ENCODE measurements around the gene SAMD13. TPM values are rescaled to one million over a fixed set of nuclear protein-coding genes. Genes with fewer than 3 reads are reported as not detected.

Gene SAMD13, protein sequence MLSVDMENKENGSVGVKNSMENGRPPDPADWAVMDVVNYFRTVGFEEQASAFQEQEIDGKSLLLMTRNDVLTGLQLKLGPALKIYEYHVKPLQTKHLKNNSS
- 1.5 TPM for total RNA-seq
- long read RNA-seq = 0 reads

DNA sequence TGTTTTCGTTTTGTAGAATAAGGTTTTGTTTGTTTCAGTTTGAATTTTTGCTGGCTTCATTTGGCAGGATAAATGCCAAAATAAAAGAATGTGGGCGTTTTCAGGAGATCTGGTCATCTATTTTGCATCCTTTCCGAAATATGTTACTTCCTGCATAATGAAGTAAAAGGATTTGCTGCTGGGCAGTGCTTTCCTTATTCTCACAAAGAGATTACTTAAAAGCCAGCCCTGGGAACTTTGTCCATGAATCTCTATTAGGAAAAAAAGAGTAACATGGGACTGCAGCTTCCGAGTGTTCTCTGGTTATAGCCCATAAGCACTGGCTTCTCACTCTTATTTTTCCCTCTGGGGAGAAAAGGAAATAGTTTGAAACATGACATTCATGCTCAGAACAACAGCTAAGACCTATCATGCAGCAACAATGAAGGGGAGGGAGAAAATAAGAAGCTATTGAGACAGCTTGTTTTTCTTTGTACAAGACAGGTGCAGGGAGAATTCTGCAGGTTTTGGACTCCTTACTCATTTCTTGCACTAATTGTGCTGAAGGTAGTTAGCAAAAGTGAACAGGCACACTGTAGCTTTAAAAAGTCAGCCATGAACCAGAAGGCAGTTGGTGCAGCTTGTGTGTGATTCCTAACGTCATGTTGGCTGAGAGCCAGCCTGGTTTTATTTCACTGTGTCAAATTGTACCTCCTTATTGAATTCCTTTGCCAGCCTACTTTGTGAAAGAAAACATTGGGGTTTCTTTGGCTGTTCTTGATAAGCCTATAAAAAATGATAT, at the start of gene SAMD13:
SAMD13 (plus strand) TSS at position 705 of the 781 bp plus-strand sequence. CDS start 1,527 bp downstream, outside the sequence.
- intact Hi-C loops (cut with DNase I) = loop anchor here (5.0 kb wide), 1 partner anchor 76 kb away; no protein-coding TSS in a partner anchor
- ATAC-seq = no peak
- peak; percentile 69 for DNase-seq (ENCODE audit: missing footprints)

DNA sequence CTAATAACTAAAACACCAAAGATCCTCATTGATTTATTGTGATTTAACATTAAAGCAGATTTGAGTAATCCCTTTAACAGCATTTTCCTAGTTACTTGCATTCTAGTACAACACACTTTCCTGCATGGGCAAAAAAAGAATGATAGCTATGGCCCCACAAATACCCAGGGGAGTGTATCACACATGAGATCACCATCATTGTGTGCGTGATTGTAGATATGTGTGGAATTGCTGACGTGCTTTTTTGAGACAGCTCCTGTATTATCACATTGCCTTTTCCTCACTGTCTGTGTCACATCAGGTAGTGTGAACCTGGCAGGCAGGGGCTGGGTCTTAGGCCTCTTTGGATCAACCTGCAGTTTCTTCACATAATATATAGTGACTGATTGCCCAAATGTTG, 48.5 kb upstream of the SAMD13 start:
- DNase-seq (ENCODE audit: missing footprints) (no peak), ATAC-seq (no peak)
- intact Hi-C loops (cut with DNase I) = no loop called here

DNA sequence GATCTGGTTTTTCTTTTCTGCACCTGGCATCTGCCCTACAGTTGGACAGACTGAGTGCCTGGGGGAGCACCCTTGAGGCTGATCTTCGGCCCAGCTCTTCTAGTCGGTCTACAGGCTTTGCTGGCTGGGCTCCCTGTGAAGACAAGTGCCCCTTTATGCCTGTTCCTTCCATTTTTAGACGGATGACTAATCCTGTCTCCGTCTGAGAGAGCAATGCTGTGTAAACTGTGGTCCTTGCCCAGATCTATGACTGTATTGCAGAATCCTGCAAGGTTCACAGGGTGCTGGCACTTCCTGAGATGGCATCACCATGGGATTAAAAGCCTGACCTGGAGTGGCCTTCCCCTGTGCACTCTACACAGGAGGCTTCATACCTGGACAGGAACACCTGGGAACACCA, 47.6 kb upstream of the SAMD13 start:
- no peak for DNase-seq (ENCODE audit: missing footprints)
- peak; percentile 73 for ATAC-seq
- intact Hi-C loops (cut with DNase I) = no loop called here

DNA sequence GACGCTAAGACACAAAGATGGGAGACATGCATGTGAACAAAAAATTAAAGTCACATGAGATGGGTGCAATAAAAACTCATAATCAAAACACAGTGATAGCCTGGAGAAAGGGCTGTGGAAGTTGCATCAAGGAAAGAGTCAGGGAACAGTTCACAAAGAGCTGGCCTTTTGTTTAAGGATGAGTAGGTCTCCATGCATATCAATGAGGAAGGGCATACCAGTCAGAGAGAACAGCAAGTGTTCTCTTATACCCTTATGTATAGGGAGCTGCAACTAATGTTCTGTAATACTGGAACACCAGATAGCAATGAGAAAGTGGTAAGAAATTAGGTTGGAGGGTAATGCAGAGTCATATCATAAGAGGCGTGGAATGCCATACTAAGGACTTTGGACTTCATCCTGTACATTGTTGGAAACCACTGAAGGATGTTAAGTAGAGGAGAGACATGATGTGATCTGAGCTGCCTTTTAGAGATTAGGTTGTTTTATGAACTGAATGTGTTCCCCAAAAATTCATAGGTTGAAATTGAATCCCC, 46.7 kb upstream of the SAMD13 start:
- intact Hi-C loops (cut with DNase I) = no loop called here
- no peak for DNase-seq (ENCODE audit: missing footprints)
- no peak for ATAC-seq

DNA sequence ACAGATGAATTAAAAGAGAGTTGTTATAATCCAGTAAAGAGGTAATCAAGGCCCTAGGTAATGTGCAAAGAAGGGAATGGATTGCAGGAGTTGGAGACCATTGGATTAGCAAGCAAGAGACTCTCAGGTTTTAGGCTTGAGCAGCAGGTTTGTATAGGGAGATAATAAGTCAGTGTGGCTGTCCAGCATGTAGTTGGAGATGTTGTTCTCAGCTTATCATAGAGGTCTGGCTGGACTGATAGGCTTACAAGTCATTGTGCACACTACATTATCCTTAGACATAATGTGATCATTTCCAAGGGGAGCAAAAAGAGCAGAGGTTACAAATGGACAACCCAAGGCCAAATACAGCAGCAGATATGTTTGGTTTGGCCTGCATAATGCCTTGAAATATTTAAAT, 45.9 kb upstream of the SAMD13 start:
- ATAC-seq = no peak
- DNase-seq (ENCODE audit: missing footprints) = no peak
- intact Hi-C loops (cut with DNase I) = no loop called here

DNA sequence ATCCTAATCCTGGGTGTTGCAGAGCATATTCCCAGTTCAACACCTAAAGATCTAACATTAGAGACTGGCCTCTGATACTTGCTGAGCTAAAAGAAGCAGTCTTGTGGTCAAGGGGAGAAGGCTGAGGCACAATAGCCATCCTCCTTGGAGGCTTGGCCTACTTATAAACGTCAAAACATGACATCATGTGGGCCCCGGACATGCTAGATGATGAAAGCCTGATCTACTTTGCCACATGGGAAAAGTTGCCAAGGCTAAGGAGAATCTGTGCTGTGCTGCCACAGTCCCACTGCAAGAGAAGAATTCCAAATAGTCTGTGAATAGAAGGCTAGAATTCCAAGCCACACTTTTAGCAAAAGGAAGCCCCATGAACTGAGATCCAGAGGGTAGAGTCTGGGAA, 43.9 kb upstream of the SAMD13 start:
- intact Hi-C loops (cut with DNase I) = no loop called here
- DNase-seq (ENCODE audit: missing footprints) = no peak
- no peak for ATAC-seq

DNA sequence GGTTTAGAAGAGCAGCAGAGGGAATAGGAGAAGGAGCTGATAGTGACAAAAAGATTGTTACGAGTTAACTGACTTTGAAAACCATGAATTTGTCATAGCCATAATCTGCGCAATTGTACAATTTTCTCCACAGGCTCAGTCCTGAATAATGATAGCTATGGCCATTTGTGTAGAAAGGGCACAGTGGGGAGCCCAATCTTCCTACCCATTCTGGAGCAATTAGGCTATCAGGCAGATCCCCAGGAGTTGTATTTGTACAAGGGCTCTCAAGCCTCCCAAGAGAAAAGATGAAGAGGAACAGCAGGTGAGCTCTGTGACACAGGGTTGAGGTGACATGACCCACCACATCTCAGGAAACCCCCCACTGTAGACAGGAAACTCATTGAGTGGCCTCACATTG, 42.1 kb upstream of the SAMD13 start:
- no peak for ATAC-seq
- no peak for DNase-seq (ENCODE audit: missing footprints)
- intact Hi-C loops (cut with DNase I) = no loop called here

DNA sequence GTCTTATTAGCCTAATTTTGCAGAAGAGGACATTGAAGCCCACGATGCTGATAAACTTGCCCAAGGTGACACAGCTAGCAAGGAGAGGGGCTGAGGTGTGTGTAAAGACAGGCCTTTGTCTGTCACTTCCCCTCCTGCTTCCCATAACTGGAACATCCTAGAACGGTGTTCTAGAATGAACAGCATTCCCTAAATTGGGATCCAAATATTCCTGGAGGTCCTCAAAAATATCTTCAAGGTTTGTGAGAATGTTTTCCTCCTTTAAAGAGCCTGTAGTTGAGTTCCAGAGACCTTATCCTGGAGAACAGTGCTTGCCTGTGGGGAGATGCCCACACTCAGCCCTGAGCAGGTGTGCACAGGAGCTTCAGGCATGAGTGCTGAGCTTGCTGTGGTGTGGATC, 41.5 kb upstream of the SAMD13 start:
- intact Hi-C loops (cut with DNase I) = no loop called here
- ATAC-seq = no peak

DNA sequence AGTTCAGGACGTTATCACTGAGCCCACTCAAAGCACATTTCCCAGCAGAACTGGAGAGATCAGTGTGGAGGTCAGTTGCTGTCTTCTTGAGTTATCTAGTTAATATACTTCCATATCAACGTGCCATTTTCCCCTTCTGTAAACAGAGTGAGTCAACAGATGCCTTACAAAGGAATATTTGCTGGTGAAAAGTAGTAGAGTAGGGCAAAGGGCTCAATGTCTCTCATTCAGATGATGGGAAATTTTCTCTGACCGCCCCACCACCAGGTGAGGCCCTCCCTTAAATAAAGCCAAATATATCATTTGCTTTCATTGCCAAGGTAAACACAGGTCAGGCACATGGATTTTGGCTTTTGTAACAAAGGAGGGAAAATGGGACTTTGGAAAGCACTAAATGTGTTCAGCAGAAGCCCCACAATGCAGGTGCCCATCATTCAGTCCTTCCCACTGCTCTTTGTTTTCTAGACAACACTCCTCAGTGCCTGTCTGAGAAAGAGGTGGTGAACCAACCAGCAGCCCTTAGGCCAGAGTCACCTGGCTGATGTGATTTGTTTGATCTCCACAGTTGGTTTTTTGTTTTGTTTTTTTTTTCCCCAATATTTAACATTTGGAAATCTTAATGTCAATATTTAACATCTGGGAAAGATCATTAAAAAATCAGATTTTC, 40.5 kb upstream of the SAMD13 start:
- intact Hi-C loops (cut with DNase I) = no loop called here
- ATAC-seq (no peak), DNase-seq (ENCODE audit: missing footprints) (no peak)

More for the DNA sequence above, 41.5 kb upstream of the SAMD13 start:
- DNase-seq (ENCODE audit: missing footprints) = no peak

DNA sequence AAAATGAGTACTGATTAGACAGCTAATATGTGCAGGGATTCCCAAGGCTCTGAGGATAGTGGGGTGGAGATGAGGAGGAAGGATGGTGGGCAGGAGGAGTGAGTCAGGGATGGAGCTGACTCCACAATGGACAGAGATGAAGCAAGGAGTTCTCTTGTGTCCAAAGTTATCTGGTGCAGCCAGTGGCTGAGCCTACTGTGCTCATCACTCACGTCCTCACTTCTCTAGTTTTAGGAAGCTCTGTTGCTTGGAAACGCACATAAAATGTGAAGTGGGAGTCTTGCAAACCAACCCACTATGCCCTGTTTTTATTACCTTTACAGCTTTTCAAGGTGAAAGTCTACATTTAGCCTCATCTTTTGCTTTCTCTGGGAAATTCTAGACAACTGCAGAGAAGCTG, 36.5 kb upstream of the SAMD13 start:
- no peak for DNase-seq (ENCODE audit: missing footprints)
- ATAC-seq = no peak
- intact Hi-C loops (cut with DNase I) = no loop called here

DNA sequence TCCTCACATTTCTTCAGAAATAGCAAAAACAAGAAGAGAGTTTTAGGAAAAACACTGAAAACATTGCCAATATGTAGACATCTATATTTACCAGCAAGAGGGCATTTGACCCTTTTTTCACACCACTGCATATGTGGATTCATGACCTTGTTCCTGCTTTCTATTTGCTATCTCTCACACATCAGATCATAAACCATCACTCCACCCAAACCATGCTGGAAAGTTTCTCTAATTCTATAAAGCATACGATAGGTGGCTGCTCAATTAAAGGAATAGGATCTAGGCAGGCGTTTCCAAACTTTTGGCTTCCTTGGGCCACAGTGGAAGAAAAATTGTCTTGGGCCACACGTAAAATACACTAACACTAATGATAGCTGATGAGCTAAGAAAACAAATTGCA, 35.6 kb upstream of the SAMD13 start:
- DNase-seq (ENCODE audit: missing footprints) (no peak), ATAC-seq (no peak)
- intact Hi-C loops (cut with DNase I) = no loop called here

DNA sequence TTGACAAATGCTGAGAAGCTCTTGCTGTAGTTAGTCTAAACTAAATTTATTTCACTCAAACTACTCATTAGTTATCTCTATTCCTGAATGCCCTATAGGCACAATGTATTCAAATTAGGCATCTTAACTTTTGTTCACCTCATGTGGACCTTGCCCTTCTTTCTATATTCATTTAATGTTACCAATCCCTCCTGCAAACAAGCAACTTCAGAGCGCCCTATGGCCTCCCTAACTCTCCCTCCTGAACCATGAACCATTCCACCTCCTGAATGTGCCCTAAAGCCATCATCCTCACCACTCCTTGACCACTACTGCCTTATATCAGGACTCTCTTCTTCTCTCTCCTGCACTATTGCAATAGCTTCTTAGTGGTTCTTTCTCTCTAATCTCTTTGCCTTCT, 34.8 kb upstream of the SAMD13 start:
- intact Hi-C loops (cut with DNase I) = no loop called here
- no peak for DNase-seq (ENCODE audit: missing footprints)
- ATAC-seq = no peak

DNA sequence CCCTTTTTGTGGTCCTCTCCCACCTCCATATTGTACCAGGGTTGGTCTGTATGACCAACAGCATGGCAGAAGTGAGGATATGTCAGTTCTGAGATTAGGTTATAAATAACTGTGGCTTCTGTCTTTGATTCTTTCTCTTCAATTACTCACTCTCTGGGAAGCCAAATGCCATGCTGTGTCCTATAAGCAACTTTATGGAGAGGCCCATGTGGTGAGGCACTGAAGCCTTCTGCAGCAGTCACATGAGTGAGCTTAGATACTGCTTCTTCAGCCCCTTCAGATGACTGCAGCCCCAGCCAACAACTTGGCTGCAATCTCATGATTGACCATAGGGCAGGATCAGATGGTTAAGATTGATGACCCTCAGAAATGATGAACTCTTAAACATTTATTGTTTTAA, 34.0 kb upstream of the SAMD13 start:
- no peak for DNase-seq (ENCODE audit: missing footprints)
- intact Hi-C loops (cut with DNase I) = no loop called here
- ATAC-seq = no peak

DNA sequence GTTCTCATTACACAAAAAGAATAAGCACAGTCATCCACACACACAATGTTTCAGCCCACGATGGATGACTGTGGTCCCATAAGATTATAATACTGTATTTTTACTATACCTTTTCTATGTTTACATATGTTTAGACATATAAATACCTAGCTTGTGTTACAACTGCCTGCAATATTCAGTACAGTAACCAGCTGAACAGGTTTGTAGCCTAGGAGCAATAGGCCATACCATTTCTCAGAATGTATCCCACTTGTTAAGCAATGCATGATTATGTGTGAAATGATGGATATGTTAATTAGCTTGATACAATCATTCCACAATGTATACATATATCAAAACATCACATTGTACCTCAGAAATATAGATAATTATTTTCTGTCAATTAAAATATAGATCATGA, 33.2 kb upstream of the SAMD13 start:
- no peak for DNase-seq (ENCODE audit: missing footprints)
- intact Hi-C loops (cut with DNase I) = no loop called here
- ATAC-seq = no peak

DNA sequence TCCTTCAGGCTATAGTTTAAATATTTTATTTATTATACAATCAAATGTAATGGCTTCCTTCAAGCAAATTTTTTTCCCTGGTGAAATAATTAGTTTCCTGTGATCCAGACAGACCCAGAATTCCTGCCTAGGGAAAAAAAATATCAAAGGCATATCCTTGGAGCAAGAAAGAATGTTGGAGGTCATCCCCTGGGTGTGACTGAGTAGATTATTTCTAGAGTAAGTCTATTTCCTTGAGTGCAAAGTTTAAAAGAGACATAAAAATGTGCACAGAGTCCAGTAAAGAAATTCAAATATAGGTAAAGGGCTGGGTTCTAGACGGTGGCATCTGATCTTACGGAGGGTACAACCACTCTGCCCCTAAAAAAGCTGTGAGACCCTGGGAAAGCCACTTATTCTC, 32.2 kb upstream of the SAMD13 start:
- ATAC-seq (no peak), DNase-seq (ENCODE audit: missing footprints) (no peak)
- intact Hi-C loops (cut with DNase I) = no loop called here

DNA sequence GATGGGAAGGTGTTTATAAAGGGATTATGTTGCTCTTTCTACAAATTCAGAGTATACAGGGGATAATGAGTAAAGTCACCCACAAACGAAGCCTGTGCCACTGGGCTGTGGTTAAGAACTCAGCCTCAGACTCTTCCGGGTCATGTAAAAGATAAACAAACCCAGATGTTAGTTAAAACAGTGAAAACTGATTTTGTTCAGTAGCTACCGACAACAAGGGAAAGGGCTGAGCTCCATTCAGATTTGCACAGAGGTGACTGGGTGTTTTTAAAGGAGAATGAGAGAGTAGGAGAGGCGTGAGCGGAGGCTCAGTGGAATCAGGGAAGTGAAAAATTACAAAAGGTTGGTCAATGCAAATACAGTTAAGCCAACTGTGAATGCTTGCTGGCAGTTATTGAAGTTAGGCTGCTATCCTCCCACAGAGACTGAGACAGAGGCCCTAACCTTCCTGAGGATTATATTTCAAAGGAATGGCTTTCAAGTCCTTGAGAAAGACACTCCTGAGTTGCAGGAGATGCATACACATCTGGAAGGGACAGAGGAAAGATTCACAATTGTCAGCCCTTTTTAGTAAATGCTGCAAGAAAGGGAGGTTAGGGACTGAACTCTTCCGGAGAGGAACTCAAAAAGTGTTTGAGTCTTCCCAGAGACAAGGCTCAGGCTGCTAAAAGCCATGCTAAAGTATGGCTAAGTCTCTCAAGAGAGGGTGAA, 29.9 kb upstream of the SAMD13 start:
- no peak for ATAC-seq
- intact Hi-C loops (cut with DNase I) = no loop called here
- DNase-seq (ENCODE audit: missing footprints) = no peak

DNA sequence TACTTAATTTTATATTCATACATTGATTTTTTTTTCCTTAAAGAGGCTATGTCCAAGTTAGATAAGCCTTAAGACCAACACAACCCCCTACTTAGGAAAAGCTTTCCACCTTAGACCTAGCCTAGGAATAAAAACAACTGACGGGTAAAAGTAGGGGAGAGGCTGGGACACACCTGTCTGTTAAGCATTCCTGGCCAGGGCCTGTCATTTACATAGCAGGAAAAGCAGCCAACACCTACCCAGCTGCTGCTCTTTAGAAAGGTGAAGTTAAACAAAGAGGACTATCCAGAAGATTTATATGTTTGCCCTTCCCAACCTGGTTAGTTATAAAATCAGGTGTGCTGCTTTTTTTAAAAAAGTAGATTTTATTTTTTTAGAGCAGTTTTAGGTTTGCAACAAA, 29.1 kb upstream of the SAMD13 start:
- ATAC-seq = no peak
- intact Hi-C loops (cut with DNase I) = no loop called here

DNA sequence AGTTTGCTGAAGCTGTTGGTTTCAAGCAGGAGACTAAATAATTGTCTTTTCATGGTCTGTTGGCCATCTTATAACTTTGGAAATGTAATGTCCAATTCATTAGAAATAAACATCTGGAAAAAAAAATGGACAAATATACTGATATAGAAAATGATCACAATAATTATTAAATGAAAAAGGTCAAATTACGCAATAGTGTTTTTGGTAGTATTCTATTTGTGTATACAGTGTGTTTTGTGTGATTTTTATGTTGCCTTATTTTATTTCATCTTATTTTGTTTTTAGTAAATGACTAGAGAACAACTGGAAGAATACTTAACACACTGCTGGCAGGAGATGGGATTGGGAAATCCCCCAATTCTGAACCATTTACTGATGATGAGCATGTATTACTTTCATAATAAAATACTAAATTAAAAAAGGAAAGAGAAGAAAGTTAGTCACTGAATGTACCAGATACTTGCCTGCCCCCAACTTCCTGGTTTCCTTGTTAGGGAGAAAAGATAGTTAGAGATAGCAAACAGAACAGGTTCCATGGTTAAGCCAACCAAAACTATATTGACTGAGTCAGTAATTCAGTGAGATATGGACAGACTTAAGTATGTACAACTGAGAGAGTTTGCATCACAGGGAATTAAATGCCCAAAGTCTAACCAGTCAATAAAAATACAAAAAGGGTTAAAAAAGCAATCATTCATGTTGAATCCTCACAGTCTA, 24.0 kb upstream of the SAMD13 start:
- DNase-seq (ENCODE audit: missing footprints) (no peak), ATAC-seq (no peak)
- intact Hi-C loops (cut with DNase I) = no loop called here

More for the DNA sequence above, 29.1 kb upstream of the SAMD13 start:
- DNase-seq (ENCODE audit: missing footprints) = no peak

DNA sequence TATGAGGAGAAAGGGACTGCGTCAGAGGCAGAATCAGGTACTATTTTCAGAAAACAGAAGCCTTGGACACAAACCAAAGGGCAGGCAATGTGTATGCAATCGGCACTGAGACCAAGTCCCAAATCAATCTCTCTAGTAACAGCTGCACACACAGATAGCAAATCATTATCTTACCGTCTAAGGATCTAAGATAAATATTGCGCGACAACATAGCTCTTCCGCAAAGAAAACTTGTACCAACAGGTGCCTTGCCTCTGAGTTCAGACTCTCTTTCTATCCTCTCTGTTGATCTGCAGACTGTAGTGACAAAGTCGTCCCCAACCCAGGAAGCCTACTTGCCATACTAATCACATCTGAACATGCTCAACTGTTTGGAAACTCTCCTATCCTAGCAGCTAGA, 22.6 kb upstream of the SAMD13 start:
- no peak for ATAC-seq
- no peak for DNase-seq (ENCODE audit: missing footprints)
- intact Hi-C loops (cut with DNase I) = no loop called here
